HCT116 (cell line): ENCODE measurements around the gene SPATA20. TPM values are rescaled to one million over a fixed set of nuclear protein-coding genes. Genes with fewer than 3 reads are reported as not detected.

Source experiments
- ATAC-seq: fragments of 200-7000 bp; cut with Tn5 transposase; 2 replicates; pipeline ENCODE4 v1.9.1; 2020; ENCODE audit warnings: mild to moderate bottlenecking, moderate library complexity
- BruUV-seq: library from RNA; stranded (reverse); fragments of 400-500 nt; replicated peaks from 2 replicates; lab custom pipeline; 2021; lab: Mats Ljungman, UMichigan
- CTCF ChIA-PET: fragments of 300-600 bp; sonication (Branson Sonifier 250); formaldehyde crosslinking; loops from one replicate; lab custom pipeline; 2021; ENCODE audit warnings: antibody characterized with exemption; lab: Charles Lee
- POLR2A ChIA-PET: fragments of 300-600, 350-600 bp; sonication (Branson Sonifier 250); formaldehyde crosslinking; loops from one replicate; lab custom pipeline; 2021; ENCODE audit warnings: antibody characterized with exemption; lab: Charles Lee
- RAD21 ChIA-PET, 2 experiments: fragments of 300-600 bp; sonication (Branson Sonifier 250); formaldehyde crosslinking; loops; one replicate each; lab custom pipeline; 2023; ENCODE audit warnings: low total read pairs in 2 of 2; ENCODE audit not compliant: uncharacterized antibody in 2 of 2, unreplicated experiment in 2 of 2, low non-redundant PET in 1 of 2; lab: Charles Lee
- DNase-seq: peaks from one replicate; pipeline ENCODE4 v3.0.0-alpha.2; 2010; ENCODE audit warnings: low read depth, low spot score
- H2AFZ ChIP-seq: fragments of 200-600 bp; shearing (Covaris generic), sonication (generic); 2 replicates; pipeline ENCODE4 v1.6.1; 2017; ENCODE audit warnings: low read depth, mixed run types, mixed read lengths, antibody characterized with exemption, low read length; ENCODE audit not compliant: poor library complexity, severe bottlenecking
- H3K27ac ChIP-seq: 2 replicates; pipeline ENCODE4 v1.5.1; 2012; ENCODE audit warnings: low read depth, low read length
- H3K27me3 ChIP-seq: fragments of 200-600 bp; sonication (generic); 2 replicates; pipeline ENCODE4 v1.6.1; 2016; ENCODE audit warnings: mixed run types, low read length, mixed read lengths; ENCODE audit not compliant: insufficient read depth
- H3K36me3 ChIP-seq, 2 experiments: fragments of 200-500 bp in 1 of 2; fragments of 200-600 bp in 1 of 2; sonication (Bioruptor generic) in 1 of 2; sonication (generic) in 1 of 2; 2 replicates each; pipeline versions ENCODE4 v1.5.1 to v1.6.1; 2014 to 2016; ENCODE audit warnings: low read length in 2 of 2, inconsistent platforms in 1 of 2, mixed read lengths in 1 of 2, mixed run types in 1 of 2; ENCODE audit not compliant: insufficient read depth in 2 of 2, control insufficient read depth in 1 of 2
- H3K4me1 ChIP-seq, 2 experiments: fragments of 200-600 bp in 1 of 2; sonication (generic) in 1 of 2; 2 replicates each; pipeline versions ENCODE4 v1.5.1 to v1.6.1; 2012 to 2017; ENCODE audit warnings: low read length in 2 of 2, inconsistent platforms in 1 of 2, mild to moderate bottlenecking in 1 of 2, mixed read lengths in 1 of 2, mixed run types in 1 of 2, moderate library complexity in 1 of 2; ENCODE audit not compliant: insufficient read depth in 2 of 2, control insufficient read depth in 1 of 2
- H3K4me2 ChIP-seq: fragments of 200-600 bp; sonication (generic); 2 replicates; pipeline ENCODE4 v1.6.1; 2017; ENCODE audit warnings: mixed run types, low read length, mixed read lengths
- H3K4me3 ChIP-seq, 2 experiments: fragments of 200-600 bp in 1 of 2; sonication (generic) in 1 of 2; replicated peaks in 1 of 2; 2 replicates each; pipeline ENCODE4 v1.5.1; 2011 to 2016; ENCODE audit warnings: low read length in 2 of 2, control low read depth in 1 of 2, low read depth in 1 of 2, mild to moderate bottlenecking in 1 of 2, mixed read lengths in 1 of 2, mixed run types in 1 of 2
- H3K79me2 ChIP-seq: fragments of 200-600 bp; sonication (generic); 2 replicates; pipeline ENCODE4 v1.6.1; 2017; ENCODE audit warnings: mild to moderate bottlenecking, mixed run types, low read length, moderate library complexity, mixed read lengths; ENCODE audit not compliant: insufficient read depth
- H3K9ac ChIP-seq: fragments of 200-600 bp; sonication (generic); 2 replicates; pipeline ENCODE4 v1.6.1; 2016; ENCODE audit warnings: low read length, mixed read lengths
- H3K9me2 ChIP-seq: fragments of 200-600 bp; sonication (generic), shearing (Covaris generic); 2 replicates; pipeline ENCODE4 v1.6.1; 2017; ENCODE audit warnings: mixed run types, mild to moderate bottlenecking, moderate library complexity; ENCODE audit not compliant: insufficient read depth
- H3K9me3 ChIP-seq, 2 experiments: fragments of 200-500 bp in 1 of 2; fragments of 200-600 bp in 1 of 2; sonication (Bioruptor generic) in 1 of 2; sonication (generic) in 1 of 2; 2 replicates each; pipeline ENCODE4 v1.6.1; 2014 to 2017; ENCODE audit warnings: low read length in 2 of 2, mixed read lengths in 2 of 2, inconsistent platforms in 1 of 2, low read depth in 1 of 2, mild to moderate bottlenecking in 1 of 2, mixed run types in 1 of 2, moderate library complexity in 1 of 2; ENCODE audit not compliant: control insufficient read depth in 1 of 2, insufficient read depth in 1 of 2
- H4K20me1 ChIP-seq: fragments of 200-600 bp; sonication (generic), shearing (Covaris generic); 2 replicates; pipeline ENCODE4 v1.6.1; 2017; ENCODE audit warnings: mixed run types, mild to moderate bottlenecking, moderate library complexity; ENCODE audit not compliant: insufficient read depth
- CEBPB ChIP-seq: IDR thresholded peaks from 2 replicates; pipeline ENCODE4 v1.6.1; 2012; ENCODE audit warnings: low read depth
- EGR1 ChIP-seq: IDR thresholded peaks from 2 replicates; pipeline ENCODE4 v1.6.1; 2012; ENCODE audit warnings: low read depth
- ELF1 ChIP-seq: IDR thresholded peaks from 2 replicates; pipeline ENCODE4 v1.6.1; 2012; ENCODE audit warnings: low read depth, borderline replicate concordance
- EZH2 ChIP-seq: fragments of 200-600 bp; sonication (generic); IDR thresholded peaks from 2 replicates; pipeline ENCODE4 v1.6.1; 2017; ENCODE audit warnings: antibody characterized with exemption, mixed run types
- EZH2phosphoT487 ChIP-seq: fragments of 200-600 bp; IDR thresholded peaks from 2 replicates; pipeline ENCODE4 v1.6.1; 2018; ENCODE audit warnings: antibody characterized with exemption, borderline replicate concordance
- FOSL1 ChIP-seq: IDR thresholded peaks from 2 replicates; pipeline ENCODE4 v1.6.1; 2012; ENCODE audit warnings: low read depth
- JUND ChIP-seq: IDR thresholded peaks from 2 replicates; pipeline ENCODE4 v1.6.1; 2012
- POLR2A ChIP-seq: IDR thresholded peaks from 2 replicates; pipeline ENCODE4 v1.7.0; 2011; ENCODE audit warnings: borderline replicate concordance; ENCODE audit not compliant: insufficient read depth, insufficient read length; ENCODE audit errors: extremely low read depth
- POLR2AphosphoS5 ChIP-seq: IDR thresholded peaks from 2 replicates; pipeline ENCODE4 v1.6.1; 2011; ENCODE audit warnings: mild to moderate bottlenecking, low read depth, low read length, moderate library complexity
- RAD21 ChIP-seq: IDR thresholded peaks from 2 replicates; pipeline ENCODE4 v1.6.1; 2012; ENCODE audit warnings: low read depth, mild to moderate bottlenecking
- SIN3A ChIP-seq: IDR thresholded peaks from 2 replicates; pipeline ENCODE4 v1.6.1; 2012; ENCODE audit warnings: low read depth
- SP1 ChIP-seq: IDR thresholded peaks from 2 replicates; pipeline ENCODE4 v1.6.1; 2012; ENCODE audit warnings: low read depth
- SRF ChIP-seq: IDR thresholded peaks from 2 replicates; pipeline ENCODE4 v1.6.1; 2012; ENCODE audit warnings: low read depth
- YY1 ChIP-seq: IDR thresholded peaks from 2 replicates; pipeline ENCODE4 v1.6.1; 2011; ENCODE audit warnings: low read length, low read depth, moderate library complexity, mild to moderate bottlenecking; ENCODE audit not compliant: insufficient replicate concordance; ENCODE audit errors: extremely low read depth
- ZNF274 ChIP-seq: fragments of 200-500 bp; sonication (Bioruptor generic); IDR thresholded peaks from 2 replicates; pipeline ENCODE4 v1.6.1; 2014; ENCODE audit warnings: mild to moderate bottlenecking, low read depth, low read length, inconsistent platforms
- intact Hi-C: fragments of 100-400 bp; cut with micrococcal nuclease; formaldehyde crosslinking; loops from 2 replicates; pipeline ENCODE4 v1.10.0; 2022
- total RNA-seq: library from RNA; stranded (reverse); gene quantifications from one replicate; pipeline ENCODE4 v1.2.1, GENCODE V29; 2021; ENCODE audit not compliant: unreplicated experiment
- TF ChIP-seq, protein P1 (sequence below): IDR thresholded peaks from 2 replicates; pipeline ENCODE4 v1.6.1; 2011; ENCODE audit warnings: mild to moderate bottlenecking, low read length, moderate library complexity; ENCODE audit not compliant: insufficient replicate concordance; ENCODE audit errors: extremely low read depth
- TF ChIP-seq, protein P2 (sequence below): IDR thresholded peaks from 2 replicates; pipeline ENCODE4 v1.6.1; 2012

Gene SPATA20
- total RNA-seq, 1 experiment from 2014 or later = 57.5 TPM

GRCh38 chr17:50565402-50566350 is 18.7 kb downstream of the SPATA20 start:
- Histone ChIP-seq H3K4me3 (no peak overlapping the region), H3K4me1 (peaks cover 0 to 6% of the 10 kb centered on the region in 2 experiments; a peak in 1 of 4 replicates), H3K9ac (no peak overlapping the region), H3K79me2 (no peaks in the 10 kb centered on the region), H3K4me2 (no peak overlapping the region), H3K9me2 (no peaks in the 10 kb centered on the region), H3K27me3 (no peaks in the 10 kb centered on the region), H4K20me1 (no peaks in the 10 kb centered on the region), H3K27ac (no peak overlapping the region), H3K9me3 (no peaks in the 10 kb centered on the region), H2AFZ (no peak overlapping the region), H3K36me3 (no peaks in the 10 kb centered on the region)
- intact Hi-C loops = no loop called here
- TF ChIP-seq SP1 = no peak
- no peak for TF ChIP-seq FOSL1
- TF ChIP-seq, protein P1, sequence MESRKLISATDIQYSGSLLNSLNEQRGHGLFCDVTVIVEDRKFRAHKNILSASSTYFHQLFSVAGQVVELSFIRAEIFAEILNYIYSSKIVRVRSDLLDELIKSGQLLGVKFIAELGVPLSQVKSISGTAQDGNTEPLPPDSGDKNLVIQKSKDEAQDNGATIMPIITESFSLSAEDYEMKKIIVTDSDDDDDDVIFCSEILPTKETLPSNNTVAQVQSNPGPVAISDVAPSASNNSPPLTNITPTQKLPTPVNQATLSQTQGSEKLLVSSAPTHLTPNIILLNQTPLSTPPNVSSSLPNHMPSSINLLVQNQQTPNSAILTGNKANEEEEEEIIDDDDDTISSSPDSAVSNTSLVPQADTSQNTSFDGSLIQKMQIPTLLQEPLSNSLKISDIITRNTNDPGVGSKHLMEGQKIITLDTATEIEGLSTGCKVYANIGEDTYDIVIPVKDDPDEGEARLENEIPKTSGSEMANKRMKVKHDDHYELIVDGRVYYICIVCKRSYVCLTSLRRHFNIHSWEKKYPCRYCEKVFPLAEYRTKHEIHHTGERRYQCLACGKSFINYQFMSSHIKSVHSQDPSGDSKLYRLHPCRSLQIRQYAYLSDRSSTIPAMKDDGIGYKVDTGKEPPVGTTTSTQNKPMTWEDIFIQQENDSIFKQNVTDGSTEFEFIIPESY = no peak
- TF ChIP-seq JUND = no peak
- BruUV-seq = no TSS peak
- ChIA-PET RAD21 (no interaction called here), POLR2A (no interaction called here), CTCF (no interaction called here)
- DNase-seq (no peak), ATAC-seq (no peak)

GRCh38 chr17:50566886-50567285 is 19.9 kb downstream of the SPATA20 start:
- ATAC-seq = no peak
- H3K9ac ChIP-seq = no peak overlapping the region
- no peak for DNase-seq
- ChIA-PET CTCF (no interaction called here), POLR2A (no interaction called here), RAD21 (no interaction called here)
- intact Hi-C loops = no loop called here
- H3K79me2 ChIP-seq = no peaks in the 10 kb centered on the region
- H3K27me3 ChIP-seq = no peaks in the 10 kb centered on the region
- H3K9me2 ChIP-seq = no peaks in the 10 kb centered on the region
- H2AFZ ChIP-seq = no peak overlapping the region
- H3K4me3 ChIP-seq = no peak overlapping the region
- no peaks in the 10 kb centered on the region for H4K20me1 ChIP-seq
- H3K4me2 ChIP-seq = no peak overlapping the region
- no peaks in the 10 kb centered on the region for H3K36me3 ChIP-seq
- BruUV-seq = no TSS peak
- H3K27ac ChIP-seq = no peak overlapping the region
- H3K4me1 ChIP-seq = no peaks in the 10 kb centered on the region
- no peaks in the 10 kb centered on the region for H3K9me3 ChIP-seq
- TF ChIP-seq EZH2 (no peak), EZH2phosphoT487 (no peak), POLR2A (no peak), POLR2AphosphoS5 (no peak), RAD21 (no peak), ELF1 (no peak), EGR1 (no peak), CEBPB (no peak), YY1 (no peak), FOSL1 (no peak), ZNF274 (no peak), SIN3A (no peak), JUND (no peak), SRF (no peak)
- TF ChIP-seq, protein P2, sequence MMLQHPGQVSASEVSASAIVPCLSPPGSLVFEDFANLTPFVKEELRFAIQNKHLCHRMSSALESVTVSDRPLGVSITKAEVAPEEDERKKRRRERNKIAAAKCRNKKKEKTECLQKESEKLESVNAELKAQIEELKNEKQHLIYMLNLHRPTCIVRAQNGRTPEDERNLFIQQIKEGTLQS = no peak
